Measurements from ENCODE around the gene MSANTD2. TPM values are rescaled to one million over a fixed set of nuclear protein-coding genes. Genes with fewer than 3 reads are reported as not detected.

MSANTD2 gene
- total and polyA plus RNA-seq, 9 of the 15 experiments (the other 6 are each of a cell fraction or from before 2014, with no cell fraction given): 1.3 to 9.9 (median 5.3) TPM

- TF ChIP-seq ZNF407 (IDR thresholded peaks at IDR 0.05; ENCODE audit: low read depth) (no peak), E2F8 (IDR thresholded peaks at IDR 0.05; ENCODE audit: low read depth, partially characterized antibody) (no peak), PCBP1 (IDR thresholded peaks at IDR 0.05; ENCODE audit: low read depth, low read length, poor library complexity, severe bottlenecking) (no peak), CHD7 (IDR thresholded peaks at IDR 0.05; ENCODE audit: low read depth, low read length) (no peak), MBD2 (IDR thresholded peaks at IDR 0.05; ENCODE audit: borderline replicate concordance, low read depth) (no peak)
These were observed 4.7 kb upstream of the MSANTD2 start (continued) for GRCh38 chr11:124804884-124805283.
